ENCODE results near the gene LIMS2.

LIMS2 gene

GRCh38 chr2:127626175-127626574 lies 49.2 kb downstream of the LIMS2 start:
- Histone ChIP-seq H3K9me3 (ENCODE audit: control insufficient read depth, insufficient read depth, low read depth, low read length) (no peaks in the 10 kb centered on the region), H3K27ac (ENCODE audit: extremely low read depth, low read depth, low read length) (no peak overlapping the region), H3K36me3 (ENCODE audit: control insufficient read depth in 2 of 2, insufficient read depth in 1 of 2, low read length in 2 of 2) (no peaks in the 10 kb centered on the region), H3K4me3 (ENCODE audit: low read depth, low read length) (no peak overlapping the region), H3K4me1 (ENCODE audit: control insufficient read depth, insufficient read depth, low read length) (no peaks in the 10 kb centered on the region)
- TF ChIP-seq ZNF629 (tag by site-specific recombination; IDR thresholded peaks at IDR 0.05): no peak
- TF ChIP-seq ZBTB49 (tag by site-specific recombination; IDR thresholded peaks at IDR 0.05; ENCODE audit: low read depth): no peak
- no peak for TF ChIP-seq ZNF677 (tag by site-specific recombination; IDR thresholded peaks at IDR 0.05)
- TF ChIP-seq PRDM1 (tag by site-specific recombination; IDR thresholded peaks at IDR 0.05): no peak
- no peak for TF ChIP-seq ZSCAN18 (tag by site-specific recombination; IDR thresholded peaks at IDR 0.05)
- TF ChIP-seq ZSCAN30 (tag by site-specific recombination; IDR thresholded peaks at IDR 0.05): no peak
- TF ChIP-seq ZNF645 (tag by site-specific recombination; IDR thresholded peaks at IDR 0.05): no peak
- no peak for TF ChIP-seq ZNF2 (tag by site-specific recombination; IDR thresholded peaks at IDR 0.05)
- no peak for TF ChIP-seq ZNF654 (tag by site-specific recombination; IDR thresholded peaks at IDR 0.05; ENCODE audit: low read depth)
- TF ChIP-seq PRDM6 (tag by site-specific recombination; IDR thresholded peaks at IDR 0.05): no peak
- no peak for TF ChIP-seq ZBTB21 (tag by site-specific recombination; IDR thresholded peaks at IDR 0.05)
- no peak for TF ChIP-seq ZNF701 (tag by site-specific recombination; IDR thresholded peaks at IDR 0.05)
- TF ChIP-seq ZNF24 (tag by site-specific recombination; IDR thresholded peaks at IDR 0.05): no peak
- no peak for TF ChIP-seq ZNF391 (tag by site-specific recombination; IDR thresholded peaks at IDR 0.05; ENCODE audit: borderline replicate concordance, low read depth)
- TF ChIP-seq ZNF513 (tag by site-specific recombination; IDR thresholded peaks at IDR 0.05): no peak
- ChIA-PET POLR2A (no interaction called here), CTCF (no interaction called here)

GRCh38 chr2:127625572-127625951 lies 49.8 kb downstream of the LIMS2 start:
- no peaks in the 10 kb centered on the region for H3K4me1 ChIP-seq (ENCODE audit: control insufficient read depth, insufficient read depth, low read length)
- TF ChIP-seq RBAK (tag by site-specific recombination; IDR thresholded peaks at IDR 0.05) (no peak), ZNF146 (tag by site-specific recombination; IDR thresholded peaks at IDR 0.05) (no peak), BCL6B (tag by site-specific recombination; IDR thresholded peaks at IDR 0.05) (no peak), ZNF596 (tag by site-specific recombination; IDR thresholded peaks at IDR 0.05) (no peak), ZNF571 (tag by site-specific recombination; IDR thresholded peaks at IDR 0.05) (no peak), SP2 (tag by site-specific recombination; IDR thresholded peaks at IDR 0.05) (no peak), ZNF544 (tag by site-specific recombination; IDR thresholded peaks at IDR 0.05) (no peak), ZBTB17 (tag by site-specific recombination; IDR thresholded peaks at IDR 0.05) (no peak), YY2 (tag by site-specific recombination; IDR thresholded peaks at IDR 0.05) (no peak), ZNF629 (tag by site-specific recombination; IDR thresholded peaks at IDR 0.05) (no peak), IKZF3 (tag by site-specific recombination; IDR thresholded peaks at IDR 0.05) (no peak), ZNF114 (tag by site-specific recombination; IDR thresholded peaks at IDR 0.05) (no peak), ZBTB7A (tag by site-specific recombination; IDR thresholded peaks at IDR 0.05; ENCODE audit: low read depth) (no peak), GLIS2 (tag by site-specific recombination; IDR thresholded peaks at IDR 0.05) (no peak), OVOL3 (tag by site-specific recombination; IDR thresholded peaks at IDR 0.05) (no peak)
- no peak overlapping the region for H3K4me3 ChIP-seq (ENCODE audit: low read depth, low read length)
- H3K36me3 ChIP-seq (ENCODE audit: control insufficient read depth in 2 of 2, insufficient read depth in 1 of 2, low read length in 2 of 2): no peaks in the 10 kb centered on the region
- ChIA-PET POLR2A (no interaction called here), CTCF (no interaction called here)
- no peak overlapping the region for H3K27ac ChIP-seq (ENCODE audit: extremely low read depth, low read depth, low read length)
- H3K9me3 ChIP-seq (ENCODE audit: control insufficient read depth, insufficient read depth, low read depth, low read length): no peaks in the 10 kb centered on the region

All from HEK293 (cell line).